Activated T-cell treated with anti-CD3 and anti-CD28 coated beads, Interleukin-2, amount 50 U/mL, for 24 hours (primary cell): ENCODE data around the gene SCGB3A1.

Experiments
- DNase-seq: peaks from one replicate; pipeline ENCODE4 v3.0.0-alpha.2; 2020
- H3K27ac Mint-ChIP-seq: 2 replicates; pipeline ENCODE4 v1.8.0; 2020; ENCODE audit warnings: mild to moderate bottlenecking, mixed read lengths
- H3K27me3 Mint-ChIP-seq: 2 replicates; pipeline ENCODE4 v1.8.0; 2020; ENCODE audit warnings: mixed read lengths
- H3K36me3 Mint-ChIP-seq: 2 replicates; pipeline ENCODE4 v1.8.0; 2020; ENCODE audit warnings: low read depth, mixed read lengths
- H3K4me1 Mint-ChIP-seq: 2 replicates; pipeline ENCODE4 v1.8.0; 2020; ENCODE audit warnings: low read depth, mixed read lengths
- H3K4me3 Mint-ChIP-seq: 2 replicates; pipeline ENCODE4 v1.8.0; 2020; ENCODE audit warnings: mild to moderate bottlenecking, moderate library complexity, mixed read lengths
- H3K9me3 Mint-ChIP-seq: 2 replicates; pipeline ENCODE4 v1.8.0; 2020; ENCODE audit warnings: mixed read lengths

The SCGB3A1 gene

GRCh38 chr5:180628827-180629750 lies 37.8 kb upstream of the SCGB3A1 start:
- no peak overlapping the region for H3K4me3 Mint-ChIP-seq
- peaks cover 4% of the 10 kb centered on the region for H3K4me1 Mint-ChIP-seq
- no peaks in the 10 kb centered on the region for H3K9me3 Mint-ChIP-seq
- no peaks in the 10 kb centered on the region for H3K27me3 Mint-ChIP-seq
- no peak for DNase-seq
- H3K36me3 Mint-ChIP-seq: no peaks in the 10 kb centered on the region
- H3K27ac Mint-ChIP-seq: no peak overlapping the region

- Mint-ChIP-seq H3K36me3 (no peaks in the 10 kb centered on the region), H3K27me3 (no peaks in the 10 kb centered on the region), H3K27ac (no peak overlapping the region), H3K9me3 (no peaks in the 10 kb centered on the region), H3K4me1 (peaks cover 9% of the 10 kb centered on the region), H3K4me3 (no peak overlapping the region)
- no peak for DNase-seq
Measured at GRCh38 chr5:180628211-180628610, 36.9 kb upstream of the SCGB3A1 start.

GRCh38 chr5:180627386-180628120 lies 36.3 kb upstream of the SCGB3A1 start:
- Mint-ChIP-seq H3K36me3 (no peaks in the 10 kb centered on the region), H3K4me3 (no peak overlapping the region), H3K9me3 (no peaks in the 10 kb centered on the region), H3K27me3 (no peaks in the 10 kb centered on the region), H3K4me1 (peaks cover 12% of the 10 kb centered on the region), H3K27ac (no peak overlapping the region)
- DNase-seq: no peak

GRCh38 chr5:180626661-180627385 lies 35.5 kb upstream of the SCGB3A1 start:
- Mint-ChIP-seq H3K27ac (no peak overlapping the region), H3K36me3 (no peaks in the 10 kb centered on the region), H3K9me3 (no peaks in the 10 kb centered on the region), H3K4me1 (peaks cover 12% of the 10 kb centered on the region), H3K4me3 (no peak overlapping the region), H3K27me3 (no peaks in the 10 kb centered on the region)
- no peak for DNase-seq

- no peaks in the 10 kb centered on the region for H3K9me3 Mint-ChIP-seq
Measured at GRCh38 chr5:180625791-180626660, 34.7 kb upstream of the SCGB3A1 start.

GRCh38 chr5:180625125-180625790 lies 34.0 kb upstream of the SCGB3A1 start:
- no peaks in the 10 kb centered on the region for H3K27me3 Mint-ChIP-seq
- no peaks in the 10 kb centered on the region for H3K36me3 Mint-ChIP-seq
- peaks cover 12% of the 10 kb centered on the region for H3K4me1 Mint-ChIP-seq
- no peak for DNase-seq
- no peak overlapping the region for H3K4me3 Mint-ChIP-seq
- no peaks in the 10 kb centered on the region for H3K9me3 Mint-ChIP-seq
- H3K27ac Mint-ChIP-seq: no peak overlapping the region

More at GRCh38 chr5:180625791-180626660, 34.7 kb upstream of the SCGB3A1 start:
- H3K4me3 Mint-ChIP-seq: no peak overlapping the region
- H3K27ac Mint-ChIP-seq: no peak overlapping the region
- no peaks in the 10 kb centered on the region for H3K36me3 Mint-ChIP-seq
- H3K27me3 Mint-ChIP-seq: no peaks in the 10 kb centered on the region
- no peak for DNase-seq
- H3K4me1 Mint-ChIP-seq: peaks cover 12% of the 10 kb centered on the region

GRCh38 chr5:180624587-180624986 lies 33.3 kb upstream of the SCGB3A1 start:
- no peak overlapping the region for H3K27ac Mint-ChIP-seq
- DNase-seq: no peak
- peaks cover 12% of the 10 kb centered on the region for H3K4me1 Mint-ChIP-seq

GRCh38 chr5:180623844-180624243 lies 32.5 kb upstream of the SCGB3A1 start:
- Mint-ChIP-seq H3K27ac (no peak overlapping the region), H3K9me3 (no peaks in the 10 kb centered on the region), H3K27me3 (no peaks in the 10 kb centered on the region), H3K4me3 (no peak overlapping the region), H3K36me3 (no peaks in the 10 kb centered on the region), H3K4me1 (peaks cover 12% of the 10 kb centered on the region)
- no peak for DNase-seq

More at GRCh38 chr5:180624587-180624986, 33.3 kb upstream of the SCGB3A1 start:
- H3K27me3 Mint-ChIP-seq: no peaks in the 10 kb centered on the region
- H3K9me3 Mint-ChIP-seq: no peaks in the 10 kb centered on the region
- no peaks in the 10 kb centered on the region for H3K36me3 Mint-ChIP-seq
- H3K4me3 Mint-ChIP-seq: no peak overlapping the region

- no peaks in the 10 kb centered on the region for H3K9me3 Mint-ChIP-seq
- DNase-seq: no peak
Measured at GRCh38 chr5:180623411-180623834, 32.1 kb upstream of the SCGB3A1 start.

GRCh38 chr5:180622910-180623309 lies 31.6 kb upstream of the SCGB3A1 start:
- no peaks in the 10 kb centered on the region for H3K36me3 Mint-ChIP-seq
- H3K27ac Mint-ChIP-seq: no peak overlapping the region

More at GRCh38 chr5:180623411-180623834, 32.1 kb upstream of the SCGB3A1 start:
- Mint-ChIP-seq H3K36me3 (no peaks in the 10 kb centered on the region), H3K27ac (no peak overlapping the region), H3K27me3 (no peaks in the 10 kb centered on the region), H3K4me1 (peaks cover 12% of the 10 kb centered on the region), H3K4me3 (no peak overlapping the region)

GRCh38 chr5:180621311-180621710 lies 30.0 kb upstream of the SCGB3A1 start:
- no peak overlapping the region for H3K27ac Mint-ChIP-seq
- DNase-seq: no peak
- peaks cover 12% of the 10 kb centered on the region for H3K4me1 Mint-ChIP-seq
- H3K9me3 Mint-ChIP-seq: no peaks in the 10 kb centered on the region
- H3K27me3 Mint-ChIP-seq: no peaks in the 10 kb centered on the region
- no peaks in the 10 kb centered on the region for H3K36me3 Mint-ChIP-seq
- H3K4me3 Mint-ChIP-seq: no peak overlapping the region

More at GRCh38 chr5:180622910-180623309, 31.6 kb upstream of the SCGB3A1 start:
- DNase-seq: no peak
- H3K27me3 Mint-ChIP-seq: no peaks in the 10 kb centered on the region
- no peaks in the 10 kb centered on the region for H3K9me3 Mint-ChIP-seq
- H3K4me1 Mint-ChIP-seq: peaks cover 12% of the 10 kb centered on the region
- H3K4me3 Mint-ChIP-seq: no peak overlapping the region

- H3K27me3 Mint-ChIP-seq: no peaks in the 10 kb centered on the region
- peaks cover 12% of the 10 kb centered on the region for H3K4me1 Mint-ChIP-seq
- H3K4me3 Mint-ChIP-seq: no peak overlapping the region
- no peak for DNase-seq
- no peaks in the 10 kb centered on the region for H3K36me3 Mint-ChIP-seq
- H3K9me3 Mint-ChIP-seq: no peaks in the 10 kb centered on the region
- no peak overlapping the region for H3K27ac Mint-ChIP-seq
Measured at GRCh38 chr5:180620014-180620413, 28.7 kb upstream of the SCGB3A1 start.

GRCh38 chr5:180619563-180619915 lies 28.2 kb upstream of the SCGB3A1 start:
- peaks cover 10% of the 10 kb centered on the region for H3K4me1 Mint-ChIP-seq
- no peaks in the 10 kb centered on the region for H3K27me3 Mint-ChIP-seq
- H3K27ac Mint-ChIP-seq: no peak overlapping the region
- DNase-seq: no peak
- H3K4me3 Mint-ChIP-seq: no peak overlapping the region
- no peaks in the 10 kb centered on the region for H3K36me3 Mint-ChIP-seq
- H3K9me3 Mint-ChIP-seq: no peaks in the 10 kb centered on the region
